ENCODE data around the gene NISCH. TPM values are rescaled to one million over a fixed set of nuclear protein-coding genes. Genes with fewer than 3 reads are reported as not detected.

Gene NISCH
- total RNA-seq, 1 experiment from 2014 or later = 60.4 TPM

- ChIA-PET CTCF (no interaction called here), POLR2A (ENCODE audit: unreplicated experiment) (no interaction called here)
- Histone ChIP-seq H3K9me3 (ENCODE audit: low read length) (no peaks in the 10 kb centered on the region), H3K4me3 (ENCODE audit: low read length) (no peak overlapping the region), H3K79me2 (ENCODE audit: low read length) (no peaks in the 10 kb centered on the region), H3K9me2 (replicated peaks; ENCODE audit: low read length) (no peaks in the 10 kb centered on the region), H2AFZ (ENCODE audit: low read length) (no peak overlapping the region), H3K27ac (ENCODE audit: low read length) (no peak overlapping the region), H3K27me3 (ENCODE audit: low read length) (no peaks in the 10 kb centered on the region), H3K4me1 (ENCODE audit: insufficient read depth, low read length) (peaks cover 3% of the 10 kb centered on the region), H3K4me2 (ENCODE audit: low read length) (no peak overlapping the region), H3K36me3 (ENCODE audit: low read depth, low read length) (no peaks in the 10 kb centered on the region), H3F3A (ENCODE audit: low read length, unreplicated experiment) (no peaks in the 10 kb centered on the region), H3K9ac (ENCODE audit: low read length) (no peak overlapping the region), H4K20me1 (ENCODE audit: low read length) (no peaks in the 10 kb centered on the region)
- ATAC-seq (no peak), DNase-seq (no peak)
- intact Hi-C loops (cut with micrococcal nuclease) = no loop called here
- TF ChIP-seq CTCF (conservative IDR thresholded peaks at IDR 0.05; ENCODE audit: low read depth, low read length) = no peak
- no peak for TF ChIP-seq EZH2 (IDR thresholded peaks at IDR 0.05; ENCODE audit: low read length, unreplicated experiment)
- TF ChIP-seq EZH2phosphoT487 (IDR thresholded peaks at IDR 0.05; ENCODE audit: borderline replicate concordance, low read length) = no peak
- no TSS peak for BruUV-seq (replicated peaks)
Measured at GRCh38 chr3:52432691-52433141, 22.7 kb upstream of the NISCH start.

- Histone ChIP-seq H3K36me3 (ENCODE audit: low read depth, low read length) (no peaks in the 10 kb centered on the region), H3K4me1 (ENCODE audit: insufficient read depth, low read length) (peaks cover 10% of the 10 kb centered on the region), H3F3A (ENCODE audit: low read length, unreplicated experiment) (no peaks in the 10 kb centered on the region), H3K9ac (ENCODE audit: low read length) (no peak overlapping the region), H3K9me3 (ENCODE audit: low read length) (no peaks in the 10 kb centered on the region), H3K9me2 (replicated peaks; ENCODE audit: low read length) (no peaks in the 10 kb centered on the region), H3K4me2 (ENCODE audit: low read length) (no peak overlapping the region), H3K4me3 (ENCODE audit: low read length) (no peak overlapping the region), H3K27me3 (ENCODE audit: low read length) (no peaks in the 10 kb centered on the region), H3K27ac (ENCODE audit: low read length) (no peak overlapping the region), H3K79me2 (ENCODE audit: low read length) (no peaks in the 10 kb centered on the region), H2AFZ (ENCODE audit: low read length) (no peak overlapping the region), H4K20me1 (ENCODE audit: low read length) (no peaks in the 10 kb centered on the region)
- CTCF ChIA-PET = no interaction called here
- DNase-seq (no peak), ATAC-seq (no peak)
- TF ChIP-seq CTCF (conservative IDR thresholded peaks at IDR 0.05; ENCODE audit: low read depth, low read length) (no peak), EZH2 (IDR thresholded peaks at IDR 0.05; ENCODE audit: low read length, unreplicated experiment) (no peak), EZH2phosphoT487 (IDR thresholded peaks at IDR 0.05; ENCODE audit: borderline replicate concordance, low read length) (no peak)
- intact Hi-C loops (cut with micrococcal nuclease) = no loop called here
- POLR2A ChIA-PET (ENCODE audit: unreplicated experiment) = no interaction called here
- no TSS peak for BruUV-seq (replicated peaks)
Measured at GRCh38 chr3:52433328-52433995, 21.9 kb upstream of the NISCH start.

GRCh38 chr3:52433996-52434479, 21.4 kb upstream of the NISCH start:
- intact Hi-C loops (cut with micrococcal nuclease) = no loop called here
- DNase-seq (no peak), ATAC-seq (no peak)
- no peaks in the 10 kb centered on the region for H3K9me3 ChIP-seq (ENCODE audit: low read length)
- H2AFZ ChIP-seq (ENCODE audit: low read length) = no peak overlapping the region
- TF ChIP-seq EZH2phosphoT487 (IDR thresholded peaks at IDR 0.05; ENCODE audit: borderline replicate concordance, low read length) = no peak
- no peak for TF ChIP-seq EZH2 (IDR thresholded peaks at IDR 0.05; ENCODE audit: low read length, unreplicated experiment)
- no peak for TF ChIP-seq CTCF (conservative IDR thresholded peaks at IDR 0.05; ENCODE audit: low read depth, low read length)
- H3K27ac ChIP-seq (ENCODE audit: low read length) = no peak overlapping the region
- H3F3A ChIP-seq (ENCODE audit: low read length, unreplicated experiment) = no peaks in the 10 kb centered on the region
- no peaks in the 10 kb centered on the region for H3K36me3 ChIP-seq (ENCODE audit: low read depth, low read length)
- no peak overlapping the region for H3K4me2 ChIP-seq (ENCODE audit: low read length)
- peaks cover 11% of the 10 kb centered on the region for H3K4me1 ChIP-seq (ENCODE audit: insufficient read depth, low read length)
- no peaks in the 10 kb centered on the region for H4K20me1 ChIP-seq (ENCODE audit: low read length)
- no peaks in the 10 kb centered on the region for H3K9me2 ChIP-seq (replicated peaks; ENCODE audit: low read length)
- BruUV-seq (replicated peaks) = no TSS peak
- POLR2A ChIA-PET (ENCODE audit: unreplicated experiment) = no interaction called here
- H3K4me3 ChIP-seq (ENCODE audit: low read length) = no peak overlapping the region
- H3K9ac ChIP-seq (ENCODE audit: low read length) = no peak overlapping the region
- CTCF ChIA-PET = no interaction called here
- H3K27me3 ChIP-seq (ENCODE audit: low read length) = no peaks in the 10 kb centered on the region
- no peaks in the 10 kb centered on the region for H3K79me2 ChIP-seq (ENCODE audit: low read length)

All from PC-3 (cell line).